ENCODE results near the gene ELMO1. TPM values are rescaled to one million over a fixed set of nuclear protein-coding genes. Genes with fewer than 3 reads are reported as not detected.

Gene ELMO1
- total RNA-seq, 1 donor from 2014 or later = 59.9 TPM

DNA sequence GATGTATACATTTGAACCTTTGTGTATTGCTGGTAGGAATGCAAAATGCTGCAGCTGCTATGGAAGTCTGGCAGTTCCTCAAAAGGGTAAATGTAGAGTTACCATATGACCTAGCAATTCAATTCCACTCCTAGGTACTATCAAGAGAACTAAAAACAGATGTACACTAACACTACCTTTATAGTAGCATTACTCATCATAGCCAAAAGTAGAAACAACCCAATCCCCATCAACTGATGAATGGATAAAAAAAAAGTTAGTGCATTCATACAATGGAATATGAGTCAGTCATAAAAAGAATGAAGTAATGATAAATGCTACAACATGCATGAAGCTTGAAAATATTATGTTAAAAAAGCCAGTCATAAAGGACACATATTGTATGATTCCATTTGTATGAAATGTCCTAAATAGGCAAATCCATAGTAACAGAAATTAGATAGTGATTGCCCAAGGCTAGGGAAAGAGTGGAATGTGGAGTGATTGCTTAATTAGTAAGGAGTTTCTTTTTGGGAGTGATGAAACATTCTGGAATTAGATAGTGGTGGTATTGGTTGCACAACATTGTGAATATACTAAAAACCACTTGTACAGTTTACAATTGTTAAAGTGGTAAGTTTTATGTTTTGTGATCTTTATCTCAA, 628.0 kb downstream of the ELMO1 start:
- no peak for DNase-seq

DNA sequence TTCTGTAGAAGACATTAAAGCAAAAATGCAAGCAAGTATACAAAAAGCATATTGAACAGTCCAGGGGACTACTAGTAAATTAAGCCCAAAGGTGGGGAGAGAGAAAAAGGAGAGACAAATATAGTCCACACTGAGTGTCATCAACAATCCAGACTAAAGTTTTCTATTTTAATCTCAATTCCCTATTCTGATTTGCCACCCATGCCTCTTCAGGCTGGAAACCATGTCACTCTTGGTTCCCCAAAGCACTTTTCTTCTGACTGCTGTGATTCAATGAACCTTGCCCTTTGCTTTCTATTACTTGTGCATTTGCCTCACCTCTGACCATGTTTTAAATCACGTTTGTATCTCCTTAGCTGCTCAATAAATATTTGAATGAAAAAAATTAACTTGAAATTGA, 629.0 kb downstream of the ELMO1 start:
- DNase-seq = no peak

DNA sequence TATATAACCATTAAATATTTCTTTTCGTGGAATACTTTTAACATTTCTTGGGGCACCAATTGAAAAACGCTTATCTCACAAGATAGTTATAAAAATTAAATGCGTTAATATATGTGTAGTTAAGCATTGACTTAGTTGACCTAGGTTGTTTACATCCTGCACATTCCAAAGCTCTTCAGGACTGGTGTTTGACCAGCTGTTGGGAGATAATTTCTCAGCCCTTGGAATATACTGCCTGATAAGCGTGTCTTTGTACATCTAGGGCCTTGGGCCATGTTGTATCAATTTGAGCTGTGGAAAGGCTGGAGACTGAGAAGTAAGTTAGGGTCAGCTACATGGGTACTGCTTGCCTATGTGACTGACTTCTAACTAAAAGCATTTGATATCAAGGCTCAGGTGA, 634.4 kb downstream of the ELMO1 start:
- DNase-seq = no peak

DNA sequence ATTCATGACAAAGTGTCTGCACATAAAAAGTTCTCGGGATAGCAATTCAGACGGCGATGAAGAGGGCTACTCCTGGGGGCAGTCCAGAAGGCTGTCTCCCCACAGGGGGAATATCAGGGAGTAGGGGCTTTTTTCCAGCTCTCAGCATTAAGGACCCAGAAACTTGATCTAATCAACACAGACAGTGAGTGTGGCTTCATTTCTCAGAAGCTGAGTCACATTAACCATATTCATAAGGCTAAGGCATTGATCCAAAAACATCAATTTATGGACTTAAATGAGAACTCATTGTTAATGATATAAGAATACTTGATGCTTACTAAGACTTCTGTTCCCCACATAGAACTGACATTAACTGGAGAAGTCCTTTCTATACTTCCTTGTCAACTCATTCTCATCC, 636.9 kb downstream of the ELMO1 start:
- no peak for DNase-seq

DNA sequence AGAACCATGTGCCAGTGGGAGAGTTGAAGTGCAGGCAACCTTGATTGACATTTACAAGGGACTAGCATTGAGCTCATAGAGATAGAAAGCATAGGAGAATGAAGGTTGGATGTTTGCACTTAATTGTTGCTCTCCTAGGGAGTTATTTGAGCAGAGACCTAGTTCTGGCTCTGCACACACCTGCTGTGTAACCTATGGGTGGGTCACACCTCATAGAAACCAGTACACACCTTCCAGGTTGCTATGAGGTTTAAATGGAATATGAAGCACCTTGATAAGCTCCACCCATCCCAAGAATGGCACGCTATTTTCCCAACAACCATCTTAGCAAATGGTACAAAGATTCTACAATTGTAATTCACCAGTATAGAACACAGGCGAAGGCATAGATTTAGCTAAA, 638.2 kb downstream of the ELMO1 start:
- no peak for DNase-seq

DNA sequence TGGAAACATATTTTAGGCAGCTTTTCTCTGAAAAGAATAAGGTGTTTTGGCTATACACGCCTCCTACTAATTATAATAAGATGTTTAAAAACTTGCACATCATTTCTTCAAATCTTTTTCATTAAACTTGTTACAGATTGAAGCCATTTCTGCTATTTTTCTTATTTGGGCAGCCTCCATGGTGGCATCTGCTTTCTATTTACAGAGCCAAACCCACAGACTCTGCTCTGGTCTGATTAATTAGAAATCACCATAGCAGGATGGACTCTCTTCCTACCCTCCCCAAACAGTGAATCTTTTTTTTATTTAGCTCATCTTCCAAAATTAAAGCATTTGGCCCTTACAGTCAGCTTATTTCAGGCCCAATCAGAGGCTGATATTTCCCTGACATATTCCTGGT, 638.6 kb downstream of the ELMO1 start:
- DNase-seq = no peak

DNA sequence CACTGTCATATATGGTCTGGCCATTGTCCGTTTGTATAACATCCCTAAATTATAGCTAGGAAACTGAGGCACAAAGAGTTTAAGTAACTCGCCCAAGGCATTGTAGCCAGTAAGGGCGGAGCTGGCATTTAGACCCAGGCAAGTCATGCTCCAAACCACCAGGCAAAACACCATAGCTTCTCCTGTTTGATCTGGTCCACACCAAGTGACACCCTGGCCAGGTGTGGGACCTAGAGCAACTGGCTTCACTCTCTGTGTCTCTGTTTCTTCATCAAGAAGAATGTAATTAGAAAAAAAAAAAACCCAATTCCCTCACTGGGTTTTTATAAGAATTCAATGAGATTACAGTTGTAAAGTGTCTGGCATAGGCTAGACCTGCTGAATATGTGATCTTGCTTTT, 639.2 kb downstream of the ELMO1 start:
- no peak for DNase-seq

DNA sequence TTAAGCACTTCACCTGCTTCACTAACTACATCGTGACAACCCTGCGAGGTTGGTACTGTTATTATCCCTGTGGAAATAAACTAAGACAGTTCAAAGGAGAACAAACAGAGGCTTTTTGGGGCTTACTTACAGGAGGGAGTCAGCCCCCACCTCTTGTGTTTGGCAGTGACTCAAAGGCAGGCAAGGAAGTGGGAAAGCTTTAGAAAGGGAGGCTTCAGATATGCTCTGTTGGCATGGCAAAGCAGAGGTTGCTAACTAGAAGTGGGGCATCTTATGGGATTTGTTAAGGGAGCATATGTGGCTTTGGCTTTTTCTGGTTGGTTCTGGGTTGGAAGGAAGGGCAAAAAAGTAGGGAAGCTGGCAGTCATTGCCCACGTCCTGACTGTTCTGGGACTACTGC, 639.6 kb downstream of the ELMO1 start:
- DNase-seq = peak; percentile 33

DNA sequence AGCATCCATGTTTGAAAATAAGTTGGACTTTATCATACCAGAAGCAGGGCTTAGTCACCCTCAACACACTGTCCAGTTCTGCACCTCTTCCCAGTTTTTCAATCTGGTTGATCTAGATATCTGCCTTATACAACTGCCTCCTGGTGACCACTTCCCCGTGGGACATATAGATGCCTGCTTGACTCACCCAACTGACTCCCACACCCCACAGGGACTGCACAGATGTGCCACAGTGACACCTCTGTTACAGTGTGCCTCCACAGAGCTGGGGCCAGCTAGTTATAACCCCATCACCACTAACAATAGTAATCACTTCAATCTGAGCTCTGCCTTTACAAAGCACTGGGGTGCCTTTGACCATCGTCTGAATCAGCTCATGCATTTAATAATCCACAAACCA, 641.8 kb downstream of the ELMO1 start:
- no peak for DNase-seq

Small RNA genes within 50 kb of the gene (small RNA-seq; reads per million reads assigned to genes)
- gene MIR1200 (ENCODE audit: low replicate concordance) = not detected
- gene RF00019 (ENCODE audit: low replicate concordance) = not detected
- gene RF00432 (ENCODE audit: low replicate concordance) = not detected
- not detected for gene RNU6-565P (ENCODE audit: low replicate concordance)

Other genes with a start within 250 kb of the ELMO1 start
- gene GPR141, start 234.9 kb upstream of the ELMO1 start, total RNA-seq = 1.7 TPM

Measured in tongue (tissue), 3 donors.